ENCODE data around the gene NLRX1. TPM values are rescaled to one million over a fixed set of nuclear protein-coding genes. Genes with fewer than 3 reads are reported as not detected.

Gene NLRX1
- polyA plus RNA-seq, 1 experiment = 19.4 TPM

DNA sequence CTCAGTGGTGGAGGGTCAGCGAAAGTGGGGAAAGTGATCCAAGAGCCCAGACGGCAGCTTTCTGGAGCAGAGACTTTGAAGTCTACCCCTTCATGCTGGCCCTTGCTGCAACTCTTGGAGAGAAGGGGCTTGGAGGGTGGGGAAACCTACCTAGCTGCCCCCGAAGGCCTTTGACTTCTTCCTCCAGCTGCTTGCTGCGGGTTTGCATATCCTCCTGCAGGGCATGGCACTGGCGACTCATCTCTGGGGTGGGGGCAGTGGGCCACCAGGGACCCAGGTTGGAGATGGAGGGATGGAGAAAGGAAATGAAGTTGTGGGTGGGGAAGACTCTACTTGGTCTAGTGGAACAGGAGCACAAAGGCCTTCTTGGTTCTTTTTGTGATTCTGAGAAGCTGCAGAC is 24.5 kb downstream of the NLRX1 start:
- CTCF ChIA-PET = interaction anchor here (1.2 to 5.1 kb wide), 4 partner anchors 10 to 47 kb away, joined by 5 to 27 read pairs (median 6); partner anchors contain the start of gene CBL
- DNase-seq (ENCODE audit: low read depth) = no peak
- TF ChIP-seq CTCF (IDR thresholded peaks at IDR 0.05; ENCODE audit: insufficient read depth, low read depth, low read length) = no peak

DNA sequence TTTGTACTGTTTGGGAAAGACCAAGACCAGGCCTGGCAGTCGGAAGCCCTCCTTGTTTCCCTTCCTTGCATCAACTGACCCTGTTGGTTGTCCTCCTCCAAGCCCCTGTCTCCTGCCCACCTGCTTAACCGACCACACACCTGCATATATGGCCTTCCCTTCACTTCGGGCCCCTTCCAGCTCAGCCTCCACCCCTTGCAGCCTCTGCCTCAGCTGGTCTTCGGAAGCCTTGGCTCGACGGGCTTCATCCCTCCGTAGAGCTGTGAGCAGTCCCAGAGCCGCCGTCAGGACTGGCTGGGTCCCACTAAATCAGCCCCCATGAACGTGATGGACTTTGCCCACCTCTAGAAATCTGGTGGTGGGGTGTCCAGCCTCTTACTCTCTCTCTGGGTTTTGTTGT is 25.1 kb downstream of the NLRX1 start:
- POLR2A ChIA-PET = no interaction called here
- CTCF ChIA-PET = interaction anchor here (1.6 to 5.1 kb wide), 3 partner anchors 12 to 34 kb away, joined by 5 to 27 read pairs (median 16); partner anchors contain the start of gene CBL
- no peaks in the 10 kb centered on the region for H3K36me3 ChIP-seq (ENCODE audit: control insufficient read depth, insufficient read depth, low read length)
- DNase-seq (ENCODE audit: low read depth) = no peak
- H3K27me3 ChIP-seq (ENCODE audit: control insufficient read depth, insufficient read depth, low read length) = peaks cover 4% of the 10 kb centered on the region; the same call in 1 of the 2 replicates
- no peak overlapping the region for H3K4me3 ChIP-seq (ENCODE audit: low read depth, low read length)
- no peak for TF ChIP-seq CTCF (IDR thresholded peaks at IDR 0.05; ENCODE audit: insufficient read depth, low read depth, low read length)

More for the DNA sequence above, 24.5 kb downstream of the NLRX1 start:
- H3K36me3 ChIP-seq (ENCODE audit: control insufficient read depth, insufficient read depth, low read length) = no peaks in the 10 kb centered on the region
- POLR2A ChIA-PET = no interaction called here
- peaks cover 6% of the 10 kb centered on the region; the same call in 1 of the 2 replicates for H3K27me3 ChIP-seq (ENCODE audit: control insufficient read depth, insufficient read depth, low read length)
- H3K4me3 ChIP-seq (ENCODE audit: low read depth, low read length) = no peak overlapping the region

- no peaks in the 10 kb centered on the region for H3K36me3 ChIP-seq (ENCODE audit: control insufficient read depth, insufficient read depth, low read length)
- POLR2A ChIA-PET = no interaction called here
- no peak overlapping the region for H3K4me3 ChIP-seq (ENCODE audit: low read depth, low read length)
- TF ChIP-seq CTCF (IDR thresholded peaks at IDR 0.05; ENCODE audit: insufficient read depth, low read depth, low read length) = no peak
- DNase-seq (ENCODE audit: low read depth) = no peak
- H3K27me3 ChIP-seq (ENCODE audit: control insufficient read depth, insufficient read depth, low read length) = no peaks in the 10 kb centered on the region
- CTCF ChIA-PET = interaction anchor here (0.6 to 5.1 kb wide), 11 partner anchors 10 to 179 kb away, joined by 3 to 27 read pairs (median 5); partner anchors contain the start of genes ABCG4, C2CD2L and CBL
Measured at GRCh38 chr11:119194811-119195440, 26.4 kb downstream of the NLRX1 start.

GRCh38 chr11:119195680-119196079 is 27.2 kb downstream of the NLRX1 start:
- Histone ChIP-seq H3K4me3 (ENCODE audit: low read depth, low read length) (no peak overlapping the region), H3K27me3 (ENCODE audit: control insufficient read depth, insufficient read depth, low read length) (no peaks in the 10 kb centered on the region), H3K36me3 (ENCODE audit: control insufficient read depth, insufficient read depth, low read length) (no peaks in the 10 kb centered on the region)
- CTCF ChIA-PET = interaction anchor here (0.6 to 5.1 kb wide), 23 partner anchors 9 to 236 kb away, joined by 3 to 27 read pairs (median 5); partner anchors contain the start of genes ABCG4, C2CD2L, CBL and NHERF4
- POLR2A ChIA-PET = no interaction called here
- no peak for DNase-seq (ENCODE audit: low read depth)
- TF ChIP-seq CTCF (IDR thresholded peaks at IDR 0.05; ENCODE audit: insufficient read depth, low read depth, low read length) = no peak

DNA sequence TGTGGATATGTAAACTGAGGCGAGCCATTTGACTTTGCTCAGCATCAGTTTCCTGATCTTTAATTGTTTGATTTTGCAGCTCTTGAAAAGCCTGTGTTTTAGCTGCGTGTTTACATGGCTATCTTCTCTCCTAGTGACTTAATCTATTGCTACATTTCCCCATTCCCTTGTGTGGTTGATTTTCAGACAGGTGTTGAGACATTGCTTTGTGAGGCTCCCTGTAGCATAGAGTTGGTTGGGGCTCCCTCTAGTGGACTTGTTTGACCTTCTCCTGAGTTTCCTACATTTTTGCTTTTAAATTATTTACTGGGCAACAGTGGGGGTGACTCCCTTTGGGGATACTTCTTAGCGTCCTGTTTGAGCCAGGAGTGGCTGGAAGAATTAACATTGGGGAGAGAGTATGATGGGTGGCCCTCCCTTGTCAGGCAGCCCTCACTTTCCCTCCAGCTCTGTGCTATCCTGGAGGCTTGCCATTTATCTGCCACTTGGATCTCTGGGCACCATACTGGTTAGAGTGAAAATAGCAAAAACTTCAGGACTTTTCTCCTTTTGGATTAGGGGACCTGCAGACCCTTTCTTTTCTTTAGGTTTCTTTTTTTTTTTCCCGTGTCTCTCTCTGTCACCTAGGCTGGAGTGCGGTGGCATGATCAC is 28.4 kb downstream of the NLRX1 start:
- Histone ChIP-seq H3K27me3 (ENCODE audit: control insufficient read depth, insufficient read depth, low read length) (no peaks in the 10 kb centered on the region), H3K4me3 (ENCODE audit: low read depth, low read length) (no peak overlapping the region), H3K36me3 (ENCODE audit: control insufficient read depth, insufficient read depth, low read length) (no peaks in the 10 kb centered on the region)
- ChIA-PET POLR2A (no interaction called here), CTCF (interaction anchor here (0.6 to 5.1 kb wide), 35 partner anchors 8 to 235 kb away, joined by 3 to 27 read pairs (median 4); partner anchors contain the start of genes ABCG4, C2CD2L, CBL and HINFP)
- TF ChIP-seq CTCF (IDR thresholded peaks at IDR 0.05; ENCODE audit: insufficient read depth, low read depth, low read length) = peak; percentile 84
- peak; percentile 35 for DNase-seq (ENCODE audit: low read depth)
